GM13977 (cell line): ENCODE measurements around the gene FOXRED2.

Experiments
- DNase-seq: peaks from one replicate; pipeline ENCODE4 v3.0.0; 2012; ENCODE audit warnings: low spot score
- in situ Hi-C: fragments of 300-500 bp; cut with MboI; formaldehyde crosslinking; loops from one replicate; pipeline ENCODE4 v1.12.0; 2022; ENCODE audit warnings: low sequenced_read_pairs, low pct_unique_long_range_greater_than_20kb, mixed read lengths, inconsistent platforms; ENCODE audit not compliant: unreplicated experiment
- TF ChIP-seq, protein P1 (sequence below): IDR thresholded peaks from 2 replicates; pipeline ENCODE4 v1.5.1; 2012; ENCODE audit warnings: mild to moderate bottlenecking, control low read depth; ENCODE audit not compliant: insufficient read depth; ENCODE audit errors: extremely low read depth, missing control alignments

The FOXRED2 gene

GRCh38 chr22:36507518-36508010, 724 bp upstream of the FOXRED2 start:
- in situ Hi-C loops = no loop called here
- no peak for DNase-seq
- TF ChIP-seq, protein P1, sequence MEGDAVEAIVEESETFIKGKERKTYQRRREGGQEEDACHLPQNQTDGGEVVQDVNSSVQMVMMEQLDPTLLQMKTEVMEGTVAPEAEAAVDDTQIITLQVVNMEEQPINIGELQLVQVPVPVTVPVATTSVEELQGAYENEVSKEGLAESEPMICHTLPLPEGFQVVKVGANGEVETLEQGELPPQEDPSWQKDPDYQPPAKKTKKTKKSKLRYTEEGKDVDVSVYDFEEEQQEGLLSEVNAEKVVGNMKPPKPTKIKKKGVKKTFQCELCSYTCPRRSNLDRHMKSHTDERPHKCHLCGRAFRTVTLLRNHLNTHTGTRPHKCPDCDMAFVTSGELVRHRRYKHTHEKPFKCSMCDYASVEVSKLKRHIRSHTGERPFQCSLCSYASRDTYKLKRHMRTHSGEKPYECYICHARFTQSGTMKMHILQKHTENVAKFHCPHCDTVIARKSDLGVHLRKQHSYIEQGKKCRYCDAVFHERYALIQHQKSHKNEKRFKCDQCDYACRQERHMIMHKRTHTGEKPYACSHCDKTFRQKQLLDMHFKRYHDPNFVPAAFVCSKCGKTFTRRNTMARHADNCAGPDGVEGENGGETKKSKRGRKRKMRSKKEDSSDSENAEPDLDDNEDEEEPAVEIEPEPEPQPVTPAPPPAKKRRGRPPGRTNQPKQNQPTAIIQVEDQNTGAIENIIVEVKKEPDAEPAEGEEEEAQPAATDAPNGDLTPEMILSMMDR = no peak

- in situ Hi-C loops = no loop called here
- TF ChIP-seq, protein P1 = no peak
- no peak for DNase-seq
Measured at GRCh38 chr22:36505998-36506635, 723 bp downstream of the FOXRED2 start.

- in situ Hi-C loops = no loop called here
- DNase-seq = no peak
Measured at GRCh38 chr22:36497910-36498665, 8.8 kb downstream of the FOXRED2 start.

DNA sequence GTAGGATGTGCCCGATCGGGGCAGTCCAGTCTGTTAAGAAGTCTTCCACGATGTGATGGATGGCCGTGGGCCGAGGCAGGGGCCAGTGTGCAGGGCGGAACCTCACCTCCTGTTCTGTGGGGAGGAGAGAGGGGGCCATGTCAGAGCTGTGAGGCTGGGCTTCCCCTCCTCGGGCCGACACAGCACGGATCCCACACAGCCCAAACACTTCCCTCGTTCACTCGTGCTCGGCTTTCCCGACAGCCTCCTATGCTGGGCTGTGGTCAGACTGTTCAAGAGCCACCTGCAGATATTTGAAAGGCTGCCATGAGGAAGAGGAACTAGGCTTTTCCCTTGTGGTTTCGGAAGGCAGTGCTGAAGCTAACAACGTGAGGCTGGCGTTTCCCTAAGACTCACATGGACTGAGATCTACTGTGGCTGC, 13.1 kb downstream of the FOXRED2 start:
- peak; percentile 60 for DNase-seq
- TF ChIP-seq, protein P1 = no peak
- in situ Hi-C loops = no loop called here

More at GRCh38 chr22:36497910-36498665, 8.8 kb downstream of the FOXRED2 start:
- TF ChIP-seq, protein P1 = no peak

GRCh38 chr22:36492109-36492508, 14.7 kb downstream of the FOXRED2 start:
- no peak for DNase-seq
- TF ChIP-seq, protein P1 = no peak
- in situ Hi-C loops = no loop called here

DNA sequence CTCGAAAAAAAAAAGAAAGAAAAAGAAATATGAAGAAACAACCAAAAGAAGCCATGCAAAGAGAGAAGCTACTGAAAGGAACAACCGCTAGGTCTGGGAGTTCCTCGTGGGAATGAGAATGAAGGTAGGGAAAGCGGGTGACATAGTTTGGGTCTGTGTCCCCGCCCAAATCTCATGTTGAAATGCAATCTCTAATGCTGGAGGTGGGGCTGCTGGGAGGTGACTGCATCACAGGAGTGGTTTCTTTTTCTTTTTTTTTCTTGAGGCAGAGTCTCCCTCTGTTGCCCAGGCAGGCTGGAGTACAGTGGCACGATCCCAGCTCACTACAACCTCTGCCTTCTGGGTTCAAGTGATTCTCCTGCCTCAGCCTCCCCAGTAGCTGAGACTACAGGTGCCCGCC, 15.7 kb downstream of the FOXRED2 start:
- no peak for DNase-seq
- in situ Hi-C loops = no loop called here
- TF ChIP-seq, protein P1 = no peak
